Breast epithelium (tissue), 4 donors: ENCODE measurements around the gene MT1G. TPM values are rescaled to one million over a fixed set of nuclear protein-coding genes. Genes with fewer than 3 reads are reported as not detected.

Experiments used
- DNase-seq, 2 donors: peaks; one replicate each; pipeline ENCODE4 v3.0.0-alpha.2; 2019; ENCODE audit warnings: low spot score in 2 of 2
- H3K27ac ChIP-seq, 2 donors: fragments of 200-600 bp; sonication (generic) in 1 of 2; one replicate each; pipeline ENCODE4 v1.5.1; 2016 to 2019; ENCODE audit warnings: mild to moderate bottlenecking in 1 of 2
- H3K27me3 ChIP-seq, 2 donors: fragments of 200-600 bp; sonication (generic) in 1 of 2; one replicate each; pipeline versions ENCODE4 v1.5.1 to v1.6.0; 2017 to 2019; ENCODE audit warnings: control low read depth in 1 of 2, mild to moderate bottlenecking in 1 of 2
- H3K36me3 ChIP-seq: fragments of 200-600 bp; one replicate; pipeline ENCODE4 v1.5.1; 2019
- H3K4me1 ChIP-seq, 2 donors: fragments of 200-600 bp; sonication (generic); one replicate each; pipeline ENCODE4 v1.5.1; 2016 to 2019; ENCODE audit warnings: control low read depth in 1 of 2
- H3K4me3 ChIP-seq, 3 donors: fragments of 200-600 bp; sonication (generic); 1 replicate in 2 of 3; 2 replicates in 1 of 3; pipeline ENCODE4 v1.5.1; 2016 to 2019; ENCODE audit warnings: mild to moderate bottlenecking in 3 of 3, moderate library complexity in 2 of 3
- H3K9me3 ChIP-seq, 2 donors: fragments of 200-600 bp; sonication (generic) in 1 of 2; one replicate each; pipeline ENCODE4 v1.5.1; 2016 to 2019; ENCODE audit warnings: control low read depth in 1 of 2
- CTCF ChIP-seq, 3 donors: fragments of 450-650 bp; IDR thresholded peaks; one replicate each; pipeline ENCODE4 v1.5.1; 2016 to 2017; ENCODE audit warnings: antibody characterized with exemption in 3 of 3, mild to moderate bottlenecking in 3 of 3, moderate library complexity in 3 of 3
- POLR2A ChIP-seq: fragments of 450-650 bp; IDR thresholded peaks from one replicate; pipeline ENCODE4 v1.6.1; 2016; ENCODE audit warnings: antibody characterized with exemption, mild to moderate bottlenecking, moderate library complexity
- POLR2AphosphoS5 ChIP-seq, 3 donors: sonication (generic); formaldehyde crosslinking; IDR thresholded peaks; one replicate each; pipeline ENCODE4 v1.6.1; 2017; ENCODE audit warnings: antibody characterized with exemption in 3 of 3
- intact Hi-C: fragments of 100-400 bp; cut with DNase I; formaldehyde crosslinking; loops from one replicate; pipeline ENCODE4 v1.15.1; 2023; ENCODE audit warnings: low total_unique reads
- total RNA-seq, 3 donors: library from RNA; depleted of rRNA; stranded (reverse); fragments of >200 nt; gene quantifications; one replicate each; pipeline ENCODE4 v1.1.0, GENCODE V29; 2016

Gene MT1G
- total RNA-seq, 3 donors from 2014 or later = 20.0 to 224 (median 48.3) TPM

DNA sequence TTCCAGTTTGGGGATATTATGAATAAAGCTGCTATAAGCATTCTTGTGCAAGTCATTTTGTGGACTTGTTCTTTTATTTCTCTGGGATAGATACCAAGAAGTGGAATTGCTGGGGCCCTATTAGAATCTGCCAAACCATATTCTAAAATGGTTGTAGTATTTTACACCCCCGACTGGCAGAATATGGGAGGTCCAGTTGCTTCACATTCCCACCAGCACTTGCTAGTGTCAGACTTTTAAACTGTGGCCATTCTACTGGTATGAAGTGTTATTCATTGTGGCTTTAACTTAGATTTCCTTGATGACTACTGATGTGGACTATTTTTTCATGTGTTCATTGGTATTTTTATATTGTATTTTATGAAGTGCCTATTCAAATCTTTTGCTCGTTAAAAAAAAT, 44.0 kb upstream of the MT1G start:
- no peak for DNase-seq
- intact Hi-C loops = no loop called here
- no peaks in the 10 kb centered on the region for H3K4me1 ChIP-seq
- no peak overlapping the region for H3K27ac ChIP-seq
- H3K36me3 ChIP-seq = no peaks in the 10 kb centered on the region
- H3K27me3 ChIP-seq = no peaks in the 10 kb centered on the region
- TF ChIP-seq CTCF (IDR thresholded peaks at IDR 0.05) = no peak
- no peak for TF ChIP-seq POLR2A
- no peak for TF ChIP-seq POLR2AphosphoS5 (IDR thresholded peaks at IDR 0.05)
- H3K4me3 ChIP-seq = no peak overlapping the region
- H3K9me3 ChIP-seq = no peaks in the 10 kb centered on the region

DNA sequence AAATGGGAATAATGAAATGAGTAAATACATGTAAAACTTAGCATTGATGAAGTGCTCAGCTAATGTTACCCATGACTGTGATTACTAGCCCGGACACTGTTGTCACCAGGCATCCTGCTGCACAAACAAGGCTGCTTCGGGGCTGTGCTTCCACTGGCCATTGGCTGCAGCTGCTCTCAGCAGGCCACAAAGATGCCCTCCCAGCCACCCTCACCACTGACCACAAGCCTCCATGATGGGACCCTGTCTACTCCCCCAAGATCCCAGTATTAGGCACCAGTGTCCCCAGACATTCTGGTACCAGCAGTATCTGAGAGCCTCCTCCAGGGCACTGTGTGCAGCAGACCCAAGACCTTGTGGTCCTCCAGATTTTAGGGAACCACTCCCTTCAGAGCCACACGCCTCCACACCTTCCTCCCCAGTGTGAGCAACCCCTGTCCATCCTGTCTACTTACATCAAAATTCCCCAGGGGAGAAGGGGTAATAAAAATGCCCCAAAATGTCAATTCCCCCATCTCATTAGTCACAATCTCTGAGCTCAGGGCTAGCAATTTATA, 42.4 kb upstream of the MT1G start:
- intact Hi-C loops = no loop called here
- no peak for TF ChIP-seq CTCF (IDR thresholded peaks at IDR 0.05)
- TF ChIP-seq POLR2AphosphoS5 (IDR thresholded peaks at IDR 0.05) = no peak
- no peak for TF ChIP-seq POLR2A
- no peaks in the 10 kb centered on the region for H3K27me3 ChIP-seq
- no peak overlapping the region for H3K4me3 ChIP-seq
- no peak for DNase-seq
- no peaks in the 10 kb centered on the region for H3K36me3 ChIP-seq
- H3K27ac ChIP-seq = no peak overlapping the region
- no peaks in the 10 kb centered on the region for H3K4me1 ChIP-seq
- no peaks in the 10 kb centered on the region for H3K9me3 ChIP-seq

- Histone ChIP-seq H3K4me3 (no peak overlapping the region), H3K27me3 (no peaks in the 10 kb centered on the region), H3K36me3 (no peaks in the 10 kb centered on the region), H3K4me1 (no peaks in the 10 kb centered on the region), H3K9me3 (no peaks in the 10 kb centered on the region), H3K27ac (no peak overlapping the region)
- intact Hi-C loops = loop anchor here (10.0 kb wide), 1 partner anchor 115 kb away; no protein-coding TSS in a partner anchor
- TF ChIP-seq POLR2AphosphoS5 (IDR thresholded peaks at IDR 0.05) = no peak
- TF ChIP-seq POLR2A = no peak
- no peak for TF ChIP-seq CTCF (IDR thresholded peaks at IDR 0.05)
- DNase-seq = no peak
Observed at GRCh38 chr16:56709443-56710040, 41.7 kb upstream of the MT1G start.

GRCh38 chr16:56708525-56709442, 40.9 kb upstream of the MT1G start:
- no peaks in the 10 kb centered on the region for H3K36me3 ChIP-seq
- H3K4me3 ChIP-seq = no peak overlapping the region
- no peak for DNase-seq
- no peaks in the 10 kb centered on the region for H3K4me1 ChIP-seq
- H3K9me3 ChIP-seq = no peaks in the 10 kb centered on the region
- no peaks in the 10 kb centered on the region for H3K27me3 ChIP-seq
- TF ChIP-seq POLR2A = no peak
- no peak for TF ChIP-seq POLR2AphosphoS5 (IDR thresholded peaks at IDR 0.05)
- TF ChIP-seq CTCF (IDR thresholded peaks at IDR 0.05) = no peak
- no peak overlapping the region for H3K27ac ChIP-seq
- intact Hi-C loops = loop anchor here (10.0 kb wide), 1 partner anchor 114 kb away; no protein-coding TSS in a partner anchor

DNA sequence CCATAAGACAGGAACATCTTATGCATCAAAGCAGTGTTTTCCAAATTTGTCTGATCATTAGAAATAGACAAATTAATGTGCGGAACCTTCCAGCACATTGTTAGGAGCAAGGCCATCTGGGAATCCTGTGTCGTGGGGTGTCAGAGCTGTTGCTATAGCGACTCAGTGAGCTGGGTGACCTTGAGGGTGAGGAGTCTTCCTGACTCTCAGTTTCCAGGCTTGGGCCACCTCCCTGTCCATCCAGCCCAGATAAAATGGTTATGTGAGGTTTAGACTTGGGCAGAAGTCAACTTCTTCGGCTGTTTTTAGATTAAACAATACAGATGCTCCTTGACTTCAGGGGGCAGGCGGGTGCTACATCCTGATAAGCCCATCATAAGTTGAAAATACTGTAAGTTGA, 35.0 kb upstream of the MT1G start:
- no peaks in the 10 kb centered on the region for H3K27me3 ChIP-seq
- intact Hi-C loops = loop anchor here (10.0 kb wide), 1 partner anchor 108 kb away; no protein-coding TSS in a partner anchor
- peak overlapping the region in 1 of 2 donors; percentile 43 for H3K27ac ChIP-seq
- H3K9me3 ChIP-seq = no peaks in the 10 kb centered on the region
- DNase-seq = no peak
- H3K4me3 ChIP-seq = no peak overlapping the region
- TF ChIP-seq POLR2AphosphoS5 (IDR thresholded peaks at IDR 0.05) (no peak), CTCF (IDR thresholded peaks at IDR 0.05) (no peak), POLR2A (no peak)
- H3K4me1 ChIP-seq = no peaks in the 10 kb centered on the region
- H3K36me3 ChIP-seq = no peaks in the 10 kb centered on the region
